ENCODE results near the gene HIP1R.
"Not testable (repeated sequence)": the region's sequence is repeated elsewhere in the genome, so short reads cannot be mapped to it uniquely, and the experiment has no call there.

The HIP1R gene

GRCh38 chr12:122902854-122903692 lies 67.8 kb downstream of the HIP1R start:
- DNase-seq (ENCODE audit: low read depth), result no peak
- TF ChIP-seq CTCF (IDR thresholded peaks at IDR 0.05; ENCODE audit: control insufficient read depth, extremely low read depth, insufficient read depth), result no peak
- no peak overlapping the region for H3K4me3 ChIP-seq (ENCODE audit: low read depth, low read length)

- no peak for TF ChIP-seq CTCF (IDR thresholded peaks at IDR 0.05; ENCODE audit: control insufficient read depth, extremely low read depth, insufficient read depth)
- no peak for DNase-seq (ENCODE audit: low read depth)
- H3K4me3 ChIP-seq (ENCODE audit: low read depth, low read length), result no peak overlapping the region
Measured at GRCh38 chr12:122903693-122904034, 68.4 kb downstream of the HIP1R start.

GRCh38 chr12:122905258-122905657 lies 70.0 kb downstream of the HIP1R start:
- not testable (repeated sequence) for DNase-seq (ENCODE audit: low read depth); H3K4me3 ChIP-seq (ENCODE audit: low read depth, low read length)

- H3K4me3 ChIP-seq (ENCODE audit: low read depth, low read length), result no peak overlapping the region
- DNase-seq (ENCODE audit: low read depth), result no peak
- no peak for TF ChIP-seq CTCF (IDR thresholded peaks at IDR 0.05; ENCODE audit: control insufficient read depth, extremely low read depth, insufficient read depth)
Measured at GRCh38 chr12:122908915-122909314, 73.7 kb downstream of the HIP1R start.

- H3K4me3 ChIP-seq (ENCODE audit: low read depth, low read length), result no peak overlapping the region
- TF ChIP-seq CTCF (IDR thresholded peaks at IDR 0.05; ENCODE audit: control insufficient read depth, extremely low read depth, insufficient read depth), result no peak
- no peak for DNase-seq (ENCODE audit: low read depth)
Measured at GRCh38 chr12:122909442-122910288, 74.4 kb downstream of the HIP1R start.
